HL-60 (cell line): ENCODE results near the gene SEPTIN5.

ENCODE experiments used
- CTCF ChIP-seq: IDR thresholded peaks from one replicate; pipeline ENCODE4 v1.5.1; 2011; ENCODE audit warnings: low read length, control low read depth, inconsistent platforms; ENCODE audit not compliant: insufficient read depth
- GABPA ChIP-seq: IDR thresholded peaks from 2 replicates; pipeline ENCODE4 v1.6.1; 2012; ENCODE audit warnings: low read depth

- TF ChIP-seq CTCF (no peak), GABPA (no peak)
Observed at GRCh38 chr22:19686946-19687345, 27.4 kb upstream of the SEPTIN5 start.
